GM19025 (cell line): ENCODE measurements around the gene EIF5AL1.
A peak's percentile ranks its signal among the peaks of the same experiment; 100 is the strongest.
"Not testable (repeated sequence)": the region's sequence is repeated elsewhere in the genome, so short reads cannot be mapped to it uniquely, and the experiment has no call there.

ENCODE experiments used
- ATAC-seq: cut with Tn5 transposase; IDR thresholded peaks from one replicate; pipeline ENCODE4 v1.9.1; 2021; ENCODE audit warnings: mild to moderate bottlenecking, low read depth, moderate library complexity; ENCODE audit not compliant: unreplicated experiment

The EIF5AL1 gene

GRCh38 chr10:79555354-79556309 lies 43.3 kb downstream of the EIF5AL1 start:
- ATAC-seq = no peak

- not testable (repeated sequence) for ATAC-seq
Measured at GRCh38 chr10:79556961-79557360, 44.6 kb downstream of the EIF5AL1 start.

- ATAC-seq = no peak
Measured at GRCh38 chr10:79559726-79560125, 47.4 kb downstream of the EIF5AL1 start.

GRCh38 chr10:79560160-79560709 lies 47.9 kb downstream of the EIF5AL1 start, which contains the start of gene SFTPA2:
Gene SFTPA2, minus strand, starts transcription at chr10:79560407. Its CDS starts 924 bp downstream, at chr10:79559483.
- no peak for ATAC-seq

GRCh38 chr10:79561257-79561656 lies 48.9 kb downstream of the EIF5AL1 start:
- ATAC-seq = no peak

- ATAC-seq = peak; percentile 70
Measured at GRCh38 chr10:79562135-79562756, 49.9 kb downstream of the EIF5AL1 start.

GRCh38 chr10:79563426-79563825 lies 51.1 kb downstream of the EIF5AL1 start:
- no peak for ATAC-seq
